Tibial nerve (tissue), 4 donors: ENCODE results near the gene EXOC4. TPM values are rescaled to one million over a fixed set of nuclear protein-coding genes. Genes with fewer than 3 reads are reported as not detected.

Experiments used
- DNase-seq, 2 donors: peaks; one replicate each; pipeline ENCODE4 v3.0.0-alpha.2; 2019; ENCODE audit warnings: low spot score in 2 of 2
- H3K27ac ChIP-seq, 4 donors: fragments of 200-600 bp; sonication (generic) in 3 of 4; one replicate each; pipeline ENCODE4 v1.5.1; 2017 to 2019; ENCODE audit warnings: mild to moderate bottlenecking in 1 of 4
- H3K27me3 ChIP-seq, 2 donors: fragments of 200-600 bp; sonication (generic) in 1 of 2; one replicate each; pipeline versions ENCODE4 v1.5.1 to v1.6.0; 2017 to 2019
- H3K36me3 ChIP-seq, 3 donors: fragments of 200-600 bp; sonication (generic); one replicate each; pipeline ENCODE4 v1.5.1; 2018 to 2019
- H3K4me1 ChIP-seq, 4 donors: fragments of 200-600 bp; sonication (generic) in 3 of 4; one replicate each; pipeline ENCODE4 v1.5.1; 2017 to 2019
- H3K4me3 ChIP-seq, 4 donors: fragments of 200-600 bp; sonication (generic) in 3 of 4; one replicate each; pipeline ENCODE4 v1.5.1; 2017 to 2019; ENCODE audit warnings: mild to moderate bottlenecking in 1 of 4, moderate library complexity in 1 of 4
- H3K9me3 ChIP-seq, 4 donors: fragments of 200-600 bp; sonication (generic) in 3 of 4; one replicate each; pipeline ENCODE4 v1.5.1; 2017 to 2019
- CTCF ChIP-seq, 5 experiments: fragments of 200-600 bp in 3 of 5; fragments of 450-650 bp in 2 of 5; sonication (generic) in 3 of 5; IDR thresholded peaks; one replicate each; pipeline ENCODE4 v1.5.1; 2016 to 2019; ENCODE audit warnings: antibody characterized with exemption in 5 of 5, mild to moderate bottlenecking in 3 of 5, moderate library complexity in 2 of 5
- EP300 ChIP-seq, 2 donors: sonication (generic); formaldehyde crosslinking; IDR thresholded peaks; one replicate each; pipeline ENCODE4 v1.6.1; 2017; ENCODE audit warnings: antibody characterized with exemption in 2 of 2, mild to moderate bottlenecking in 1 of 2
- POLR2A ChIP-seq, 2 donors: fragments of 450-650 bp; IDR thresholded peaks; one replicate each; pipeline ENCODE4 v1.6.1; 2017; ENCODE audit warnings: antibody characterized with exemption in 2 of 2, mild to moderate bottlenecking in 2 of 2, moderate library complexity in 2 of 2
- WGBS, 2 donors: methylation state at CpG; one replicate each; pipeline ENCODE4 v1.1.5; 2018; 5-methylcytosine and 5-hydroxymethylcytosine counted together
- total RNA-seq, 4 donors: library from RNA; depleted of rRNA; stranded (reverse); fragments of >200 nt; gene quantifications; one replicate each; pipeline ENCODE4 v1.1.0, GENCODE V29; 2016

EXOC4 gene
- total RNA-seq, 4 donors from 2014 or later, result 70.0 to 104 (median 85.8) TPM

GRCh38 chr7:133679977-133680376 lies 427.1 kb downstream of the EXOC4 start:
- TF ChIP-seq POLR2A (IDR thresholded peaks at IDR 0.05) (no peak), CTCF (IDR thresholded peaks at IDR 0.05) (no peak), EP300 (IDR thresholded peaks at IDR 0.05) (no peak)

GRCh38 chr7:133681529-133681928 lies 428.7 kb downstream of the EXOC4 start:
- TF ChIP-seq CTCF (IDR thresholded peaks at IDR 0.05), result no peak
- TF ChIP-seq POLR2A (IDR thresholded peaks at IDR 0.05), result no peak
- no peak for TF ChIP-seq EP300 (IDR thresholded peaks at IDR 0.05)
- no peaks in the 10 kb centered on the region for H3K36me3 ChIP-seq
- H3K27ac ChIP-seq, result no peak overlapping the region
- no peak for DNase-seq
- H3K4me1 ChIP-seq, result no peaks in the 10 kb centered on the region
- H3K4me3 ChIP-seq, result no peak overlapping the region
- no peaks in the 10 kb centered on the region for H3K9me3 ChIP-seq
- WGBS, 2 donors, result 90% methylated on average over 3 of the region's 3 CpGs
- no peaks in the 10 kb centered on the region for H3K27me3 ChIP-seq

More at GRCh38 chr7:133679977-133680376, 427.1 kb downstream of the EXOC4 start:
- Histone ChIP-seq H3K4me1 (no peaks in the 10 kb centered on the region), H3K9me3 (no peaks in the 10 kb centered on the region), H3K36me3 (no peaks in the 10 kb centered on the region), H3K27ac (no peak overlapping the region), H3K27me3 (no peaks in the 10 kb centered on the region), H3K4me3 (no peak overlapping the region)
- DNase-seq, result no peak

- no peaks in the 10 kb centered on the region for H3K27me3 ChIP-seq
- no peaks in the 10 kb centered on the region for H3K36me3 ChIP-seq
- no peak overlapping the region for H3K4me3 ChIP-seq
- H3K27ac ChIP-seq, result no peak overlapping the region
- no peak for TF ChIP-seq EP300 (IDR thresholded peaks at IDR 0.05)
- TF ChIP-seq CTCF (IDR thresholded peaks at IDR 0.05), result no peak
- TF ChIP-seq POLR2A (IDR thresholded peaks at IDR 0.05), result no peak
- no peaks in the 10 kb centered on the region for H3K9me3 ChIP-seq
- no peak for DNase-seq
- no peaks in the 10 kb centered on the region for H3K4me1 ChIP-seq
- WGBS, 2 donors, result 74 to 75% methylated on average over 9 of the region's 9 CpGs
Observed at GRCh38 chr7:133682364-133683181, 429.7 kb downstream of the EXOC4 start.

GRCh38 chr7:133683182-133683454 lies 430.2 kb downstream of the EXOC4 start:
- Histone ChIP-seq H3K27ac (no peak overlapping the region), H3K27me3 (no peaks in the 10 kb centered on the region), H3K4me3 (no peak overlapping the region), H3K9me3 (no peaks in the 10 kb centered on the region), H3K36me3 (no peaks in the 10 kb centered on the region), H3K4me1 (no peaks in the 10 kb centered on the region)
- no peak for DNase-seq
- TF ChIP-seq EP300 (IDR thresholded peaks at IDR 0.05) (no peak), POLR2A (IDR thresholded peaks at IDR 0.05) (no peak), CTCF (IDR thresholded peaks at IDR 0.05) (no peak)
- WGBS, 2 donors, result 81 to 82% methylated on average over 2 of the region's 2 CpGs

- Histone ChIP-seq H3K4me1 (peaks cover 0 to 16% (median 3%) of the 10 kb centered on the region in 4 donors), H3K36me3 (no peaks in the 10 kb centered on the region), H3K27me3 (no peaks in the 10 kb centered on the region), H3K4me3 (no peak overlapping the region), H3K9me3 (no peaks in the 10 kb centered on the region), H3K27ac (no peak overlapping the region)
- no peak for TF ChIP-seq EP300 (IDR thresholded peaks at IDR 0.05)
- TF ChIP-seq POLR2A (IDR thresholded peaks at IDR 0.05), result no peak
- TF ChIP-seq CTCF (IDR thresholded peaks at IDR 0.05), result no peak
- DNase-seq, result no peak
- 67% methylated on average over 3 of the region's 3 CpGs for WGBS, 2 donors
Observed at GRCh38 chr7:133688483-133689239, 435.8 kb downstream of the EXOC4 start.
